Esophagus (tissue), 2 donors: Measurements from ENCODE around the gene TMEM80. TPM values are rescaled to one million over a fixed set of nuclear protein-coding genes. Genes with fewer than 3 reads are reported as not detected.

Experiments
- H3K27ac ChIP-seq, 2 donors: one replicate each; pipeline ENCODE4 v1.5.1; 2013; ENCODE audit warnings: low read depth in 2 of 2, mild to moderate bottlenecking in 2 of 2, inconsistent platforms in 1 of 2, low read length in 1 of 2, moderate library complexity in 1 of 2
- H3K27me3 ChIP-seq, 2 donors: one replicate each; pipeline ENCODE4 v1.6.1; 2013; ENCODE audit warnings: low read length in 2 of 2, control low read depth in 1 of 2, mild to moderate bottlenecking in 1 of 2; ENCODE audit not compliant: insufficient read depth in 2 of 2, control insufficient read depth in 1 of 2
- H3K36me3 ChIP-seq, 2 donors: one replicate each; pipeline ENCODE4 v1.6.1; 2013; ENCODE audit warnings: low read length in 1 of 2; ENCODE audit not compliant: control insufficient read depth in 2 of 2, insufficient read depth in 2 of 2
- H3K4me1 ChIP-seq, 2 donors: one replicate each; pipeline ENCODE4 v1.6.1; 2013; ENCODE audit warnings: low read length in 1 of 2; ENCODE audit not compliant: control insufficient read depth in 2 of 2, insufficient read depth in 2 of 2
- H3K4me3 ChIP-seq, 2 donors: one replicate each; pipeline ENCODE4 v1.5.1; 2013; ENCODE audit warnings: low read length in 2 of 2, mild to moderate bottlenecking in 2 of 2, low read depth in 1 of 2, moderate library complexity in 1 of 2
- H3K9me3 ChIP-seq, 2 donors: one replicate each; pipeline ENCODE4 v1.6.1; 2013; ENCODE audit warnings: mild to moderate bottlenecking in 2 of 2, low read depth in 1 of 2, low read length in 1 of 2, moderate library complexity in 1 of 2; ENCODE audit not compliant: control insufficient read depth in 2 of 2, insufficient read depth in 1 of 2
- WGBS, 2 donors: extraction: QIAGEN DNeasy Blood & Tissue Kit; methylation state at CpG; one replicate each; pipeline ENCODE4 v1.1.7; 2013; 5-methylcytosine and 5-hydroxymethylcytosine counted together
- polyA plus RNA-seq, 2 donors: library from polyadenylated mRNA; stranded (reverse); fragments of 200-250 nt; gene quantifications; one replicate each; pipeline ENCODE4 v1.2.3, GENCODE V29; 2013
- donor health status: healthy with polysubstance abuse.
- donor health status: Bipolar disorder and iron deficiency.

The TMEM80 gene
- polyA plus RNA-seq, 2 donors: 25.0 to 53.9 TPM

DNA sequence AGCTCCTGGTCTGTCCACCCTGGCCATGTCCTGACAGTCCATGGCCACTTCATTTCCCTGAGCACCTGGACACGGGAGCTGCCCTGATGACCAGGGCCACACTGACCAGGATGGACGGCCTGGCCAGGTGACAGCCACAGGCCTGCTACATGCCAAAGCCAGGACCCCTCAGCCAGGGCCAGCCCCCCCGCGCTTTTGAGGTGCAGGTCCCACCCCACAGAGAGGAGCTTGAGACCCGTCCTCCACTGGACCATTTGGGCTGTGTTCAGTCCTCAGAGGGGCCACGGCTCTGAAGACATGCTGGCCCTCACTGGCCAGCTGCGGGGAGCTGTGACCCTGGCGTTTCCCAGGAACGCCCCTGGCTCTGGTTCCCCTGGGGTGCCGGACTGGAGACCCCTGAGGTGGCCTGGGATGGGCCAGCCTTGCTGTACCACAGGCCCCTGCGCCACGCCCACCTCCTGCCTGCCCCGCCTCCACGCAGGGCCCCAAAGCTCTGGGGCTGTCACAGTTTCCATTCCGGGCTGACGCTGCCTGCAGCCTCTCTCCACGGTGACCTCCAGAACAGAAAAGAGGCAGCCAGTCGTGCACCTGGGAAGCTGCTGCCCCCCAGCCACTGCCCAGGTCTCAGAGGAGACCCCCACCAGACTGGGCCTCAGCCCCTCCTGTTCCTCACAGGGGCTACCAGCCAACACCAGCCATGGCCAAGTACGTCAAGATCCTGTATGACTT is 28.6 kb downstream of the TMEM80 start:
- Histone ChIP-seq H3K4me3 (no peak overlapping the region), H3K27me3 (no peaks in the 10 kb centered on the region), H3K4me1 (peaks cover 7 to 19% of the 10 kb centered on the region in 2 donors), H3K9me3 (no peaks in the 10 kb centered on the region), H3K27ac (peak overlapping the region in 1 of 2 donors; percentile 14), H3K36me3 (peaks cover 0 to 41% of the 10 kb centered on the region in 2 donors)
- WGBS, 2 donors: 75 to 80% methylated on average over 17 to 19 of the region's 19 CpGs

DNA sequence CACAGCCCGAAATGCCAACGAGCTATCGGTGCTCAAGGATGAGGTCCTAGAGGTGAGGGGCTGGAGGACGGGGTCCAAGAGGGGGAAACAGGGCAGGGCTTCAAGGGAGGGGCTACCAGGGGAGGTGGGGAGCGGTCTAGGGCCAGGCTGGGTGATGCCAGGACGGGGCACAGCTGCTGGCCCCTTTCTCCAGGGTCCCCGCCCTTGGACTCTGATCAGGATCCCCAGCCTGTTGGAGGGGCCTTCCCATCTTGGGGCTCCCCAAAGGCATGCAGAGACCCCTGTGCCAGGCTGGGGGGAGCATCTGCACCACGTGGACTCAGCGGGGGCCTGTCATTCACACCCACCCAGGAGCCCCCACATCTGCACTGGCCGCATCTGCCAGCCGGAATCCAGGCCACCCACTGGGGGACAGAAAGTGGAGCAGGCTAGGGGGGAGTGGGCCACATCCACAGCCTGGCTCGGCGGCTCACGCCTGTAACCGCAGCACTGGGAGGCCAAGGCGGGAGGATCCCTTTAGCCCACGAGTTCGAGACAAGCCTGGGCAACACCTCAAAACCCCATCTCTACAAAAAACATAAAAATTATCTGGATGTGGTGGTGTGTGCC is 29.3 kb downstream of the TMEM80 start:
- 74 to 79% methylated on average over 18 of the region's 18 CpGs for WGBS, 2 donors
- H3K9me3 ChIP-seq: no peaks in the 10 kb centered on the region
- H3K27me3 ChIP-seq: no peaks in the 10 kb centered on the region
- H3K36me3 ChIP-seq: peaks cover 0 to 37% of the 10 kb centered on the region in 2 donors
- H3K27ac ChIP-seq: no peak overlapping the region
- H3K4me3 ChIP-seq: no peak overlapping the region
- H3K4me1 ChIP-seq: peaks cover 7 to 20% of the 10 kb centered on the region in 2 donors

DNA sequence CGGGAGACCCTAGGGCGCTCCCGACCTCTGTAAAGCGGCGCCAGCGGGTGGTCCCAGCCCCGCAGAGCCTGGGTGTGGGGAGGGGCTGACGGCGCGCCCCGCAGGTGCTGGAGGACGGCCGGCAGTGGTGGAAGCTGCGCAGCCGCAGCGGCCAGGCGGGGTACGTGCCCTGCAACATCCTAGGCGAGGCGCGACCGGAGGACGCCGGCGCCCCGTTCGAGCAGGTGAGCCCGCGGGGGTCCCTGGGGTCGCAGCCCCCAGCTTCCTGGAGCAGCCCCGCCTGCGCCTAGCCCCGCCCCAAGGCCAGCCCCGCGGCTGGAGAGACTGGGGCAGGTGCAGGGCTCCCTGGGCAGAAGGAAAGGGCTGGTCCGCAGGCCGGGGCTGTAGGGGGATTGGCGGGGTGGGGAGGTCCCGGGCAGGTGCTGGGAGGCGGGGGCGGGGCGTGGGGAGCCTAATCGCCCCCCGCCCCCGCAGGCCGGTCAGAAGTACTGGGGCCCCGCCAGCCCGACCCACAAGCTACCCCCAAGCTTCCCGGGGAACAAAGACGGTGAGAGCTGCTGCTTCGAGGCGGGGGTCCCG is 30.1 kb downstream of the TMEM80 start:
- Histone ChIP-seq H3K4me1 (peaks cover 6 to 20% of the 10 kb centered on the region in 2 donors), H3K27me3 (no peaks in the 10 kb centered on the region), H3K27ac (peak overlapping the region; percentile 58 to 85), H3K9me3 (no peaks in the 10 kb centered on the region), H3K36me3 (peaks cover 0 to 31% of the 10 kb centered on the region in 2 donors), H3K4me3 (no peak overlapping the region)
- WGBS, 2 donors: 6 to 10% methylated on average over 37 to 53 of the region's 53 CpGs

DNA sequence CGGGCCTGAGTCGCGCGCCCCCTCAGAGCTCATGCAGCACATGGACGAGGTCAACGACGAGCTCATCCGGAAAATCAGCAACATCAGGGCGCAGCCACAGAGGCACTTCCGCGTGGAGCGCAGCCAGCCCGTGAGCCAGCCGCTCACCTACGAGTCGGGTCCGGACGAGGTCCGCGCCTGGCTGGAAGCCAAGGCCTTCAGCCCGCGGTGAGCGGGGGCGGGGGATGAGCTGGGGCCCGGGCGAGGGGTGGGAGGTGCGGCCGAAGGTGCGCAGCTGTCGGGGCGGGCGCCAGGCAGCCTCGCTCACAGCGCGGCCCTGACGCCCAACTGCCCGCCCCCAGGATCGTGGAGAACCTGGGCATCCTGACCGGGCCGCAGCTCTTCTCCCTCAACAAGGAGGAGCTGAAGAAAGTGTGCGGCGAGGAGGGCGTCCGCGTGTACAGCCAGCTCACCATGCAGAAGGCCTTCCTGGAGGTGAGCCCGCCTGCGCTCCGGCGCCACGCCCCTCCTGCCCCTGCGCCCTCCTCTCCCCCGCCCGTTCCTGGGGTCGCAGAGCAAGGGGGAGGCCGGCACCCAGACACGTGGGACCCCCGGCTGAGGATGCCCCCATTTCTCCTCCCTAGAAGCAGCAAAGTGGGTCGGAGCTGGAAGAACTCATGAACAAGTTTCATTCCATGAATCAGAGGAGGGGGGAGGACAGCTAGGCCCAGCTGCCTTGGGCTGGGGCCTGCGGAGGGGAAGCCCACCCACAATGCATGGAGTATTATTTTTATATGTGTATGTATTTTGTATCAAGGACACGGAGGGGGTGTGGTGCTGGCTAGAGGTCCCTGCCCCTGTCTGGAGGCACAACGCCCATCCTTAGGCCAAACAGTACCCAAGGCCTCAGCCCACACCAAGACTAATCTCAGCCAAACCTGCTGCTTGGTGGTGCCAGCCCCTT is 30.9 kb downstream of the TMEM80 start:
- no peaks in the 10 kb centered on the region for H3K27me3 ChIP-seq
- H3K4me1 ChIP-seq: peaks cover 2 to 20% of the 10 kb centered on the region in 2 donors
- peak overlapping the region; percentile 85 to 89 for H3K27ac ChIP-seq
- no peaks in the 10 kb centered on the region for H3K9me3 ChIP-seq
- WGBS, 2 donors: 9 to 15% methylated on average over 47 to 61 of the region's 61 CpGs
- peak overlapping the region in 1 of 2 donors; percentile 14 for H3K4me3 ChIP-seq
- peaks cover 0 to 24% of the 10 kb centered on the region in 2 donors for H3K36me3 ChIP-seq

DNA sequence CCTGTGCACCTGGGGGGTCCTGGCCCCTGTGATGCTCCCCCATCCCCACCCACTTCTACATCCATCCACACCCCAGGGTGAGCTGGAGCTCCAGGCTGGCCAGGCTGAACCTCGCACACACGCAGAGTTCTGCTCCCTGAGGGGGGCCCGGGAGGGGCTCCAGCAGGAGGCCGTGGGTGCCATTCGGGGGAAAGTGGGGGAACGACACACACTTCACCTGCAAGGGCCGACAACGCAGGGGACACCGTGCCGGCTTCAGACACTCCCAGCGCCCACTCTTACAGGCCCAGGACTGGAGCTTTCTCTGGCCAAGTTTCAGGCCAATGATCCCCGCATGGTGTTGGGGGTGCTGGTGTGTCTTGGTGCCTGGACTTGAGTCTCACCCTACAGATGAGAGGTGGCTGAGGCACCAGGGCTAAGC is 31.7 kb downstream of the TMEM80 start:
- peaks cover 2 to 20% of the 10 kb centered on the region in 2 donors for H3K4me1 ChIP-seq
- H3K27ac ChIP-seq: peak overlapping the region; percentile 85 to 89
- H3K9me3 ChIP-seq: no peaks in the 10 kb centered on the region
- peaks cover 0 to 18% of the 10 kb centered on the region in 2 donors for H3K36me3 ChIP-seq
- WGBS, 2 donors: 82 to 88% methylated on average over 12 of the region's 12 CpGs
- no peaks in the 10 kb centered on the region for H3K27me3 ChIP-seq
- H3K4me3 ChIP-seq: no peak overlapping the region

DNA sequence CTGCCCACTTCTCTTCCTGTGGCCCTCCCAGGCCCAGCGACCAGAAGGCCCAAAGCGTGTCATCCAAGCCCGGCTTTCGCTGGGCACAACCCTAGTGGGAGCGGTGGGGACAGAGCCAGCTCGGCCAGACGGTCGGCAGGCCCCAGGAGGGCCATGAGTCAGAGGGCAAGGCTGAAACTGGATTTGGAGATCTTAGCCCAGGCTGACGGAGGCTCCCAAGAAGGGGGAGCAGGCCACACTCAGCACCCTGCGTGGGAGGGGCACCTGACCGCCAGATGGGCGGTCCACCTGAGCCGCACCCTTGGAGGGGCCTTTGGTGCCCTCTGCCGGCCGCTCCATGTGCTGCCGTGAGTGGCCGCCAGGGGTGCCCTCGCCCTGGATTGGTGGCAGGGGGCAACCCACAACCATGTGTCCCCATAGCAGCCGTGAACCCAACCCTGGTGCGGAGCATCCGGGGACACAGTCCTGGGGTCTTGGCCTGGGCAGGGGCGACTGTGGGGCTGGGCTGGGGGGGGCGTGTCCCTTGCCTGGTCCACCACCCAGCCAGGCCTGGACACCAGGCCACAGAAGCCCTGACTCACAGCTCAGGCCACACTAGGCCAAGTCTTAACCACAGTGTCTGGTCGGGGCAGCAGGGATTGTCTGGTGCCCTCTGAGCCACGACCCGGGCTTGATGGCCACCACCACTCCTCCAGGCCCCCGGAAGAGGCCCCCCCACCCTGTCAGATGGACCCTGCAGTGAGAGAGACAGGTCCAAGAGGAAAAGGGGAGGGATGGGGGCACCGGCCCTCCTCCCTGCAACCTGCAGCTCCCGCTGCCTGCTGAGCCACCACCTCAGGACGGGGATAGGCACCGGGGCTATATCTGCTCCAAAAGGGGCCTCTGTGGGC is 32.5 kb downstream of the TMEM80 start:
- Histone ChIP-seq H3K27ac (peak overlapping the region; percentile 85 to 89), H3K9me3 (no peaks in the 10 kb centered on the region), H3K27me3 (no peaks in the 10 kb centered on the region), H3K4me3 (no peak overlapping the region), H3K36me3 (peaks cover 0 to 14% of the 10 kb centered on the region in 2 donors), H3K4me1 (peaks cover 2 to 20% of the 10 kb centered on the region in 2 donors)
- WGBS, 2 donors: 24 to 30% methylated on average over 29 to 31 of the region's 31 CpGs

DNA sequence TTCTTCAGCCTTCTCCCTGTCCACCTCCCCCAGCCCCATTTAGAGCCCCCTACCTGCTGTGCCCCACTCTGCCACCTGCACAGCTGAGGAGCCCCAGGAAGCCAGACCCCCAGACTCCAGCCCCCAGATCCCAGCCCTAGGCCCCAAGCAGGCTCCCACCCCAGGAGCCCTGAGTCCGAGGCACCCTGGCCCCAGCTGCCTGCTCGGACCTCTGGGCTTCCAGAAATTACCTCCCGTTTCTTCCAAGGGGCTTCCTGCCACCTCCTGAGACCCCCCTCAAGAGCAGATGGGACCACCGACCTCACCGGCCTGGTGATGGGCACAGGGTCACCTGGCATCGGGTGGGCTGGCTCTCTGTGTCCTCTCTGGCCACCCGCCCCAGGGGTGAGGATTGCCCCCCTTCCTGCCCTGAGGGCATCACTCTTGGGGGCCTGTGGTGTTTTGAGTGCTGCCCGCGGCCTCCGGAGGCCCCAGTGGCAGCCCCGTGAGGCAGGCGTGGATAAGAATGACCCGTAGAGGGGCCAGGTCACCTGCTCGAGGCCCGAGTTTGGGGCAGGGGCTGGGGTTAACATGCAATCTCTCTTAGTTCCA is 33.4 kb downstream of the TMEM80 start:
- Histone ChIP-seq H3K4me3 (no peak overlapping the region), H3K36me3 (peaks cover 0 to 11% of the 10 kb centered on the region in 2 donors), H3K9me3 (no peaks in the 10 kb centered on the region), H3K4me1 (peaks cover 2 to 20% of the 10 kb centered on the region in 2 donors), H3K27ac (peak overlapping the region in 1 of 2 donors; percentile 51), H3K27me3 (no peaks in the 10 kb centered on the region)
- 56 to 68% methylated on average over 15 of the region's 15 CpGs for WGBS, 2 donors

DNA sequence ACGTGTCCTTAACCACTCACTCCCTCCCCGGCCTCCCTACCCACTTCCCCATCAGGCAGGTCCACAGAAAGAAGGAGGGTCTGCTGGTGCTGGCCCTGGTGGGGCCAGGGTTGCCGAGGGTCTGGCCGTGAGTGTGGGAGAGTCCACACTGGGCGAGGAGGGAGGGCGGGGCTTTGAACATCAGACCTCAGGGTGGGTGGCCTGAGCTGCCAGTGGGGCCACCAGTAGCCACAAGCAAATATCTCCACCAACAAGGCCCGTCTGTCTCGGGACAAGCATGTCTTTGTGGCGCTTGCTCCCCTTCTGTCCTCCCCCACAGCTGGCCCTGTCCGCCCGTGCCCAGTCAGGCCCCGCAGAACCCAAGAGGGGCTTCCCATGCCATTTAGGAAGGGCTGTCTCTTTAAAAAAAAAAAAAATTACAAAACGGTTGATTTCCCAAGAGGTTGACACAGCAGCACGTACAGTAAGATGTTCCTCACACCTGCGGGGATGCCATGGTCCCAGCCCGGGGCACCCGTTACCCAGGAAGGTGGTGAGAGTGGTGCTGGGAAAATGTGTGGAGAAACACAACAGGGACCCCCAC is 34.0 kb downstream of the TMEM80 start:
- Histone ChIP-seq H3K27me3 (no peaks in the 10 kb centered on the region), H3K4me3 (no peak overlapping the region), H3K9me3 (no peaks in the 10 kb centered on the region), H3K4me1 (peaks cover 2 to 20% of the 10 kb centered on the region in 2 donors), H3K36me3 (peaks cover 0 to 6% of the 10 kb centered on the region in 2 donors), H3K27ac (peak overlapping the region in 1 of 2 donors; percentile 42)
- 33 to 42% methylated on average over 17 of the region's 17 CpGs for WGBS, 2 donors
